ENCODE results near the gene TNS3. TPM values are rescaled to one million over a fixed set of nuclear protein-coding genes. Genes with fewer than 3 reads are reported as not detected.

The TNS3 gene
- total RNA-seq, 1 donor from 2014 or later, result 92.9 TPM

- Histone ChIP-seq H4K20me1 (ENCODE audit: insufficient read depth, low read length) (peaks cover 64% of the 10 kb centered on the region), H3K79me2 (ENCODE audit: insufficient read depth, low read length) (no peaks in the 10 kb centered on the region), H2AFZ (ENCODE audit: low read depth, low read length) (no peak overlapping the region), H3K4me3 (ENCODE audit: insufficient read depth, low read depth, low read length) (no peak overlapping the region), H3K9ac (ENCODE audit: low read length) (no peak overlapping the region), H3K27me3 (ENCODE audit: insufficient read depth, low read length) (no peaks in the 10 kb centered on the region), H3K4me1 (ENCODE audit: insufficient read depth, low read length) (peaks cover 9% of the 10 kb centered on the region), H3K36me3 (ENCODE audit: insufficient read depth, low read length) (peaks cover 8% of the 10 kb centered on the region), H3K4me2 (ENCODE audit: low read length) (peak overlapping the region; percentile 5), H3K9me3 (ENCODE audit: insufficient read depth, low read depth, low read length) (no peaks in the 10 kb centered on the region), H3K27ac (ENCODE audit: low read depth, low read length) (no peak overlapping the region)
- TF ChIP-seq EZH2 (IDR thresholded peaks at IDR 0.05; ENCODE audit: insufficient read depth, low read length) (no peak), CTCF (IDR thresholded peaks at IDR 0.05; ENCODE audit: insufficient read depth, low read depth, low read length) (no peak)
- peak; percentile 77 for DNase-seq (ENCODE audit: low read depth)
- Mint-ChIP-seq H3K9me3 (ENCODE audit: unreplicated experiment) (no peaks in the 10 kb centered on the region), H3K4me1 (ENCODE audit: low read depth, unreplicated experiment) (peaks cover 17% of the 10 kb centered on the region), H3K27me3 (ENCODE audit: low read depth, unreplicated experiment) (no peaks in the 10 kb centered on the region), H3K36me3 (ENCODE audit: low read depth, unreplicated experiment) (peaks cover 23% of the 10 kb centered on the region), H3K27ac (ENCODE audit: unreplicated experiment) (peak overlapping the region; percentile 42), H3K4me3 (ENCODE audit: unreplicated experiment) (no peak overlapping the region)
- FAIRE-seq, result no peak
Observed at GRCh38 chr7:47404010-47404409, 177.9 kb downstream of the TNS3 start.

DNA sequence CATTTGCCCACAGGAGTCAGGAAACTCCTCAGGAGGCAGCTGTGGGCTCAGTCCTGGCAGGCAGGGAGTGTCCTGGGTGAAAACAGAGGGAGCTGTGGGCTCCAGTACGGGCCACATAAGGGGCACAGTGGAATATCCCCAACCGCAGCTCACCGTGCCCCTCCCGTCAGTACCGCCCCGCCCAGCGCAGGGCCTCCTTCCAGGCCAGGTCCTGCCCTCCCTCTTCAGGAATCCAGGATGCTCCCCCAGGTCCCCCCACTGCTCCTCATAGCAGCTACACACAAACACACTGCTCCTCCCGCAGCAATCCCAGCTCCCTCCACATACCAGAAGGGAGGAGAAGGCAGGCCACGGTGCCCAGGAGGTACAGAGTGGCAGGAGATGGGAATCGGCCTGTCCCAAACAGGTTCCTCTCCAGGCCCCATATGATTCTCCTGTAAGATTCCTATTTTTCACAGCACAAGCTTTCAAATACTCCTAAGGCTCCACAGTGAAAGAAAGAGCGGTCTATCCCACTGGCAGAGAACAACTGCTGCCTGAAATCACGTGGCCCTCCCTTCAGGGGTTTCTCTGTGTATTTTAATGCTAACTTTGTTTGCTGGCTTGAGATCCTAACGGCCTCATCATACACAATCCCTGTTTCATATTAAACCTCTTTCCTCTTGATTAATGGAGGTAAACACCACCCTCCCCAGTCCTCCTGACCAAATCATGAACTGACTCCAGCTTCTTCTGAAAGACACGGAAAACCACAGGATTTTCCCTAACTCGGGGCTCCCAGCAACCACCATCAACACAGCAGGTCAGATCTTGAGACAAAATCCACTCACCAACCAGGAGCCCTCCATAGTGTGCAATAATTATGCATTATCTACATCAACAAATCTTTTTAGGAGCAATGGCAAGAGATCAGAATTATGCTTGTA, 178.7 kb downstream of the TNS3 start:
- Histone ChIP-seq H3K79me2 (ENCODE audit: insufficient read depth, low read length) (no peaks in the 10 kb centered on the region), H4K20me1 (ENCODE audit: insufficient read depth, low read length) (peaks cover 64% of the 10 kb centered on the region), H3K27me3 (ENCODE audit: insufficient read depth, low read length) (no peaks in the 10 kb centered on the region), H2AFZ (ENCODE audit: low read depth, low read length) (no peak overlapping the region), H3K36me3 (ENCODE audit: insufficient read depth, low read length) (peaks cover 7% of the 10 kb centered on the region), H3K9me3 (ENCODE audit: insufficient read depth, low read depth, low read length) (no peaks in the 10 kb centered on the region), H3K4me1 (ENCODE audit: insufficient read depth, low read length) (peaks cover 9% of the 10 kb centered on the region), H3K9ac (ENCODE audit: low read length) (no peak overlapping the region), H3K4me3 (ENCODE audit: insufficient read depth, low read depth, low read length) (no peak overlapping the region), H3K4me2 (ENCODE audit: low read length) (peak overlapping the region; percentile 5), H3K27ac (ENCODE audit: low read depth, low read length) (peak overlapping the region; percentile 8)
- Mint-ChIP-seq H3K4me3 (ENCODE audit: unreplicated experiment) (no peak overlapping the region), H3K4me1 (ENCODE audit: low read depth, unreplicated experiment) (peaks cover 12% of the 10 kb centered on the region), H3K36me3 (ENCODE audit: low read depth, unreplicated experiment) (peaks cover 25% of the 10 kb centered on the region), H3K27me3 (ENCODE audit: low read depth, unreplicated experiment) (no peaks in the 10 kb centered on the region), H3K27ac (ENCODE audit: unreplicated experiment) (peak overlapping the region; percentile 71), H3K9me3 (ENCODE audit: unreplicated experiment) (no peaks in the 10 kb centered on the region)
- no peak for TF ChIP-seq EZH2 (IDR thresholded peaks at IDR 0.05; ENCODE audit: insufficient read depth, low read length)
- TF ChIP-seq CTCF (IDR thresholded peaks at IDR 0.05; ENCODE audit: insufficient read depth, low read depth, low read length), result no peak
- DNase-seq (ENCODE audit: low read depth) (peak; percentile 80), FAIRE-seq (no peak)
